Subcutaneous adipose tissue (tissue), 4 donors: ENCODE measurements around the gene SERPINA5. TPM values are rescaled to one million over a fixed set of nuclear protein-coding genes. Genes with fewer than 3 reads are reported as not detected.

ENCODE experiments used
- CTCF ChIP-seq: fragments of 450-650 bp; IDR thresholded peaks from one replicate; pipeline ENCODE4 v1.5.1; 2016; ENCODE audit warnings: low read depth, mild to moderate bottlenecking, control low read depth, antibody characterized with exemption, moderate library complexity
- total RNA-seq, 4 donors: library from RNA; depleted of rRNA; stranded (reverse); fragments of >200 nt; gene quantifications; one replicate each; pipeline ENCODE4 v1.1.0, GENCODE V29; 2016

The SERPINA5 gene
- total RNA-seq, 4 donors from 2014 or later: 2.0 to 5.5 (median 3.2) TPM

- no peak for TF ChIP-seq CTCF
These were observed 40.3 kb downstream of the SERPINA5 start for GRCh38 chr14:94621358-94622134.

- TF ChIP-seq CTCF: no peak
These were observed 41.6 kb downstream of the SERPINA5 start for GRCh38 chr14:94622653-94623421.

- no peak for TF ChIP-seq CTCF
These were observed 42.2 kb downstream of the SERPINA5 start for GRCh38 chr14:94623422-94623809.

GRCh38 chr14:94623856-94624499 is 42.8 kb downstream of the SERPINA5 start:
- TF ChIP-seq CTCF: no peak

GRCh38 chr14:94624537-94625352 is 43.5 kb downstream of the SERPINA5 start:
- TF ChIP-seq CTCF: no peak

GRCh38 chr14:94625353-94625635 is 44.1 kb downstream of the SERPINA5 start:
- no peak for TF ChIP-seq CTCF

GRCh38 chr14:94628578-94628977 is 47.4 kb downstream of the SERPINA5 start:
- TF ChIP-seq CTCF: no peak
